ENCODE results near the gene GJC1.

DNA sequence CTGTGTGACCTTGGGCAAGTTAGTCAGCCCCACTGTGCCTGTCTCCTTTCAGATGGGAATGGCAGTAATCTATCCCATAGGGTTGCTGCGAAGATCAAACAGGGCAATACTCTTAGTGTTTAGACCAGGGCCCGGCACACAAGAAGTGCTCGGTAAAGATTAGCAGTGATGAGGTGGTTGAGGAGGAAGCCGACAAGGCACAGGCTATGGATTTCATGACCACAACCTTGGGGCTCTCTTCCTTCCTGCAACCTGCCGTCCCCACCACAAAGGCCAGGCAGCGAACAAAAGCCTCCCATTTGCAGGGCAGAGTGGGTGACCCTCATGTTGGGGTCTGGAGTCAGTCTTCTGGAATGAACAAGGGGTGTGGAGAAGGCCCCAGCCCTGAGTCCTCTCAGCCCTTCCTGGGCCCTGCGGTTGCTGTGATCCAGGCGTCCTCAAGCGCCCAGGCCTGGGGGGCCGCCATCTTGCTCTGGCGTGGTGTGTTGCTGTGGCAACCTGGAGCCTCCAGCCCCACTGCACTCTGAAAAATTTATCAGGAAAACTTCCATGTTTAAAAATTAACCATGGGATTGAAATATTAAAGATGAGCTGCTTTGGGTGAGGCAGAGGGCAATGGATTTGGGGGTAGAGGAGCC, 61.5 kb downstream of the GJC1 start:
- TF ChIP-seq SIN3A (IDR thresholded peaks at IDR 0.05; ENCODE audit: borderline replicate concordance, insufficient read depth, low read length) = no peak
- TF ChIP-seq, protein P1, sequence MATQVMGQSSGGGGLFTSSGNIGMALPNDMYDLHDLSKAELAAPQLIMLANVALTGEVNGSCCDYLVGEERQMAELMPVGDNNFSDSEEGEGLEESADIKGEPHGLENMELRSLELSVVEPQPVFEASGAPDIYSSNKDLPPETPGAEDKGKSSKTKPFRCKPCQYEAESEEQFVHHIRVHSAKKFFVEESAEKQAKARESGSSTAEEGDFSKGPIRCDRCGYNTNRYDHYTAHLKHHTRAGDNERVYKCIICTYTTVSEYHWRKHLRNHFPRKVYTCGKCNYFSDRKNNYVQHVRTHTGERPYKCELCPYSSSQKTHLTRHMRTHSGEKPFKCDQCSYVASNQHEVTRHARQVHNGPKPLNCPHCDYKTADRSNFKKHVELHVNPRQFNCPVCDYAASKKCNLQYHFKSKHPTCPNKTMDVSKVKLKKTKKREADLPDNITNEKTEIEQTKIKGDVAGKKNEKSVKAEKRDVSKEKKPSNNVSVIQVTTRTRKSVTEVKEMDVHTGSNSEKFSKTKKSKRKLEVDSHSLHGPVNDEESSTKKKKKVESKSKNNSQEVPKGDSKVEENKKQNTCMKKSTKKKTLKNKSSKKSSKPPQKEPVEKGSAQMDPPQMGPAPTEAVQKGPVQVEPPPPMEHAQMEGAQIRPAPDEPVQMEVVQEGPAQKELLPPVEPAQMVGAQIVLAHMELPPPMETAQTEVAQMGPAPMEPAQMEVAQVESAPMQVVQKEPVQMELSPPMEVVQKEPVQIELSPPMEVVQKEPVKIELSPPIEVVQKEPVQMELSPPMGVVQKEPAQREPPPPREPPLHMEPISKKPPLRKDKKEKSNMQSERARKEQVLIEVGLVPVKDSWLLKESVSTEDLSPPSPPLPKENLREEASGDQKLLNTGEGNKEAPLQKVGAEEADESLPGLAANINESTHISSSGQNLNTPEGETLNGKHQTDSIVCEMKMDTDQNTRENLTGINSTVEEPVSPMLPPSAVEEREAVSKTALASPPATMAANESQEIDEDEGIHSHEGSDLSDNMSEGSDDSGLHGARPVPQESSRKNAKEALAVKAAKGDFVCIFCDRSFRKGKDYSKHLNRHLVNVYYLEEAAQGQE (IDR thresholded peaks at IDR 0.05; ENCODE audit: insufficient read depth in 1 of 2, low read depth in 2 of 2, low read length in 2 of 2) = no peak
